Measurements from ENCODE around the gene DNAH10. TPM values are rescaled to one million over a fixed set of nuclear protein-coding genes. Genes with fewer than 3 reads are reported as not detected.

The DNAH10 gene
- total RNA-seq, 1 experiment from 2014 or later: 0.14 TPM

DNA sequence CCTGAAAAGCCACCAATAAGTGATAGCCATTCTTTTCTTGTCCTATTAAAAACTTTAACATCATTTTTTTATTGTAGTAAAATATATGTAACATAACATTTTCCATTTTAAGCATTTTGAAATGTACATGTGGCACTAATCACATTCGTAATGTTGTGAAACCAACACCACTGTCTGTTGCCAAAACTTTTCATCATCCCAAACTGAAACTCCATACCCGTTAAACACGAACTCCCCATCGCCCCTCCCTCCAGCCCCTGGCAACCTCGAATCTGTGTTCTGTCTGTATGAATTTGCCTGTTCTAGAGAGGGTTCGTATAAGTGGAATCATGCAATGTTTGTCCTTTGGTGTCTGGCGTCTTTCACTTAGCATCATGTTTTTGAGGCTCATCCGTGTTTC lies 134.7 kb downstream of the DNAH10 start:
- TF ChIP-seq, protein P1, sequence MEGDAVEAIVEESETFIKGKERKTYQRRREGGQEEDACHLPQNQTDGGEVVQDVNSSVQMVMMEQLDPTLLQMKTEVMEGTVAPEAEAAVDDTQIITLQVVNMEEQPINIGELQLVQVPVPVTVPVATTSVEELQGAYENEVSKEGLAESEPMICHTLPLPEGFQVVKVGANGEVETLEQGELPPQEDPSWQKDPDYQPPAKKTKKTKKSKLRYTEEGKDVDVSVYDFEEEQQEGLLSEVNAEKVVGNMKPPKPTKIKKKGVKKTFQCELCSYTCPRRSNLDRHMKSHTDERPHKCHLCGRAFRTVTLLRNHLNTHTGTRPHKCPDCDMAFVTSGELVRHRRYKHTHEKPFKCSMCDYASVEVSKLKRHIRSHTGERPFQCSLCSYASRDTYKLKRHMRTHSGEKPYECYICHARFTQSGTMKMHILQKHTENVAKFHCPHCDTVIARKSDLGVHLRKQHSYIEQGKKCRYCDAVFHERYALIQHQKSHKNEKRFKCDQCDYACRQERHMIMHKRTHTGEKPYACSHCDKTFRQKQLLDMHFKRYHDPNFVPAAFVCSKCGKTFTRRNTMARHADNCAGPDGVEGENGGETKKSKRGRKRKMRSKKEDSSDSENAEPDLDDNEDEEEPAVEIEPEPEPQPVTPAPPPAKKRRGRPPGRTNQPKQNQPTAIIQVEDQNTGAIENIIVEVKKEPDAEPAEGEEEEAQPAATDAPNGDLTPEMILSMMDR (IDR thresholded peaks at IDR 0.05; ENCODE audit: unreplicated experiment): no peak
- no TSS peak for BruUV-seq (replicated peaks)
- Mint-ChIP-seq H3K4me1 (ENCODE audit: low read depth, unreplicated experiment) (no peaks in the 10 kb centered on the region), H3K4me3 (ENCODE audit: low read depth, unreplicated experiment) (no peak overlapping the region), H3K9me3 (ENCODE audit: low read depth, unreplicated experiment) (no peaks in the 10 kb centered on the region), H3K27me3 (ENCODE audit: unreplicated experiment) (peaks cover 81% of the 10 kb centered on the region), H3K27ac (ENCODE audit: unreplicated experiment) (no peak overlapping the region), H3K36me3 (ENCODE audit: insufficient read depth, unreplicated experiment) (no peaks in the 10 kb centered on the region)
- no peak for DNase-seq
- intact Hi-C loops (cut with micrococcal nuclease; ENCODE audit: unreplicated experiment): no loop called here
- CTCF ChIA-PET: no interaction called here

DNA sequence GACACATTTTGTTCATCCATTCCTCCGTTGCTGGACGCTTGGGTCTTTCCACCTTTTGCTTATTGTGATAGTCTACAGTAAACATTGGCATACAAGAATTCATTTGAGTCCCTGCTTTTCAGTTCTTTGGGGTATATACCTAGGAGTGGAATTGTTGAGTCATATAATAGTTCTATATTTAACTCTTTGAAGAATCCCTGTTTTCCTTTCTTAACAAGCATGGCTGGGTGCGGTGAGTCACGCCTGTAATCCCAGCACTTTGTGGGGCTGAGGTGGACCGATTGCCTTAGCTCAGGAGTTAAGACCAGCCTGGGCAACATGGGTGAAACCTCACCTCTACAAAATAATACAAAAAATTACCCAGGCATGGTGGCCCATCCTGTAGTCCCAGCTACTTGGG lies 135.1 kb downstream of the DNAH10 start:
- intact Hi-C loops (cut with micrococcal nuclease; ENCODE audit: unreplicated experiment): no loop called here
- no TSS peak for BruUV-seq (replicated peaks)
- Mint-ChIP-seq H3K4me3 (ENCODE audit: low read depth, unreplicated experiment) (no peak overlapping the region), H3K36me3 (ENCODE audit: insufficient read depth, unreplicated experiment) (no peaks in the 10 kb centered on the region), H3K9me3 (ENCODE audit: low read depth, unreplicated experiment) (no peaks in the 10 kb centered on the region), H3K27me3 (ENCODE audit: unreplicated experiment) (peaks cover 81% of the 10 kb centered on the region), H3K27ac (ENCODE audit: unreplicated experiment) (no peak overlapping the region), H3K4me1 (ENCODE audit: low read depth, unreplicated experiment) (no peaks in the 10 kb centered on the region)
- CTCF ChIA-PET: no interaction called here
- no peak for DNase-seq
- TF ChIP-seq, protein P1 (IDR thresholded peaks at IDR 0.05; ENCODE audit: unreplicated experiment): no peak

DNA sequence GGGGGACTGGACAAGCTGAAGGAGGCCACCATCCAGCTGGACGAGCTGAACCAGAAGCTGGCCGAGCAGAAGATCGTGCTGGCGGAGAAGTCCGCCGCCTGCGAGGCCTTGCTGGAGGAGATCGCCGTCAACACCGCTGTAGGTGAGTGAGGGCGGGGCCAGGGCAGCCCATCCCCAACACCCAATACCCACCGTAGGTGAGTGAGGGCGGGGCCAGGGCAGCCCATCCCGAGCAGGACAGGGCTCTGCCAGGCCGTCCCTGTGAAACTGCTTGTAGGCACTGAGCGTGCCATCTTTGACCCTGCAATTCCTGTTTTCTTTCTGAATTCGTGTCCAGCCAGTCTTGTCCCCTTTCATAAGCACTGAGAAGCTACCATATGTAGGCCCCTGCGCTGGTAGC lies 136.6 kb downstream of the DNAH10 start:
- H3K4me3 Mint-ChIP-seq (ENCODE audit: low read depth, unreplicated experiment): no peak overlapping the region
- TF ChIP-seq, protein P1 (IDR thresholded peaks at IDR 0.05; ENCODE audit: unreplicated experiment): no peak
- H3K9me3 Mint-ChIP-seq (ENCODE audit: low read depth, unreplicated experiment): no peaks in the 10 kb centered on the region
- H3K27ac Mint-ChIP-seq (ENCODE audit: unreplicated experiment): no peak overlapping the region
- no peaks in the 10 kb centered on the region for H3K36me3 Mint-ChIP-seq (ENCODE audit: insufficient read depth, unreplicated experiment)
- intact Hi-C loops (cut with micrococcal nuclease; ENCODE audit: unreplicated experiment): no loop called here
- CTCF ChIA-PET: no interaction called here
- no peaks in the 10 kb centered on the region for H3K4me1 Mint-ChIP-seq (ENCODE audit: low read depth, unreplicated experiment)
- H3K27me3 Mint-ChIP-seq (ENCODE audit: unreplicated experiment): peaks cover 79% of the 10 kb centered on the region
- no TSS peak for BruUV-seq (replicated peaks)
- no peak for DNase-seq

DNA sequence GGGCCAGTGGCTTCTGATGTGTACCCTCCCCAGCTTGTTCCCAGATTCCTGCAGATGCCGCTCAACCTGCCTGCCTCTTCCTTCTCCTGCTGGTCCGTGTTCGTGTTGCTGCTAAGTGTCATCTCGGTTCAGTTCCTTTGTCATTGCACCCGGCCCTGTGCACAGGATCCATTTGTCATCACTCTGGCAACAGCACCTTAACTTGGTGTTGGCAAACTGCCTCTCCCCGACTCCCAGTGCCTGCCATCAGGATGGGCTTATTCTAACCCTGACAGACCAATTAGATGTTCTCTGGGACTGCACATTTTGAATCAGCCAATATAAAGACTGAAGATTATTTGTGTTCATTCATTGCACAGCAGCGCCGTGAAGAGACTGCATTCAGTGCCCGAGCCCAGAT lies 137.3 kb downstream of the DNAH10 start:
- Mint-ChIP-seq H3K27me3 (ENCODE audit: unreplicated experiment) (peaks cover 86% of the 10 kb centered on the region), H3K4me3 (ENCODE audit: low read depth, unreplicated experiment) (no peak overlapping the region), H3K4me1 (ENCODE audit: low read depth, unreplicated experiment) (no peaks in the 10 kb centered on the region), H3K36me3 (ENCODE audit: insufficient read depth, unreplicated experiment) (no peaks in the 10 kb centered on the region), H3K9me3 (ENCODE audit: low read depth, unreplicated experiment) (no peaks in the 10 kb centered on the region), H3K27ac (ENCODE audit: unreplicated experiment) (no peak overlapping the region)
- CTCF ChIA-PET: no interaction called here
- TF ChIP-seq, protein P1 (IDR thresholded peaks at IDR 0.05; ENCODE audit: unreplicated experiment): no peak
- intact Hi-C loops (cut with micrococcal nuclease; ENCODE audit: unreplicated experiment): no loop called here
- no TSS peak for BruUV-seq (replicated peaks)
- DNase-seq: no peak

All from Calu3 (cell line).